ENCODE results near the gene NFIA. TPM values are rescaled to one million over a fixed set of nuclear protein-coding genes. Genes with fewer than 3 reads are reported as not detected.

The NFIA gene
- total and polyA plus RNA-seq, 9 of the 15 experiments (the other 6 are each of a cell fraction or from before 2014, with no cell fraction given), result 5.3 to 24.9 (median 9.8) TPM

GRCh38 chr1:61115436-61115835 is 33.1 kb downstream of the NFIA start (continued):
- TF ChIP-seq RBBP5 (IDR thresholded peaks at IDR 0.05; ENCODE audit: borderline replicate concordance, insufficient read depth, low read length, poor library complexity, severe bottlenecking), result peak; percentile 40
- TF ChIP-seq NR4A1 (CRISPR knock-in tag; IDR thresholded peaks at IDR 0.05), result no peak
- TF ChIP-seq NR4A1 (tag; IDR thresholded peaks at IDR 0.05), result peak; percentile 66; the same call in 1 of the 2 replicates
- no peak for TF ChIP-seq KLF16 (IDR thresholded peaks at IDR 0.05)
- TF ChIP-seq NBN (IDR thresholded peaks at IDR 0.05; ENCODE audit: low read depth), result no peak
- TF ChIP-seq ADNP (tag; IDR thresholded peaks at IDR 0.05), result no peak
- no peak for TF ChIP-seq CREM (IDR thresholded peaks at IDR 0.05; ENCODE audit: low read depth)
- no peak for TF ChIP-seq LCOR (CRISPR knock-in tag; IDR thresholded peaks at IDR 0.05)
- no peak for TF ChIP-seq ATF1 (CRISPR knock-in tag; IDR thresholded peaks at IDR 0.05)
- TF ChIP-seq ATF1 (tag; IDR thresholded peaks at IDR 0.05), result 0 out of 2 replicates have a peak, but pooled peaks have one; percentile 11
- TF ChIP-seq MGA (IDR thresholded peaks at IDR 0.05), result peak; percentile 62
- 0 out of 2 replicates have a peak, but pooled peaks have one; percentile 17 for TF ChIP-seq CXXC5 (CRISPR knock-in tag; IDR thresholded peaks at IDR 0.05)
